HG03442 (cell line): ENCODE results near the gene PACSIN3.
"Not testable (repeated sequence)": the region's sequence is repeated elsewhere in the genome, so short reads cannot be mapped to it uniquely, and the experiment has no call there.

Source experiments
- ATAC-seq: cut with Tn5 transposase; IDR thresholded peaks from one replicate; pipeline ENCODE4 v1.9.1; 2021; ENCODE audit warnings: mild to moderate bottlenecking, moderate library complexity; ENCODE audit not compliant: unreplicated experiment

Gene PACSIN3

GRCh38 chr11:47186076-47186699 lies at the start of gene PACSIN3:
Gene PACSIN3 (minus strand): TSS chr11:47186434. CDS start chr11:47182727, 3,707 bp downstream.
- no peak for ATAC-seq

GRCh38 chr11:47235163-47235562 lies 48.9 kb upstream of the PACSIN3 start:
- ATAC-seq = no peak

GRCh38 chr11:47234669-47235100 lies 48.5 kb upstream of the PACSIN3 start:
- ATAC-seq = no peak

GRCh38 chr11:47233989-47234668 lies 47.9 kb upstream of the PACSIN3 start:
- no peak for ATAC-seq

GRCh38 chr11:47233051-47233450 lies 46.8 kb upstream of the PACSIN3 start:
- ATAC-seq = no peak

- no peak for ATAC-seq
These were observed 42.9 kb upstream of the PACSIN3 start for GRCh38 chr11:47229161-47229560.

- peak; percentile 92 for ATAC-seq
These were observed 39.5 kb upstream of the PACSIN3 start for GRCh38 chr11:47225552-47226400.

GRCh38 chr11:47222696-47223095 lies 36.5 kb upstream of the PACSIN3 start:
- ATAC-seq = no peak

GRCh38 chr11:47220401-47220821 lies 34.2 kb upstream of the PACSIN3 start:
- ATAC-seq = no peak

GRCh38 chr11:47216121-47216798 lies 30.0 kb upstream of the PACSIN3 start:
- ATAC-seq = no peak

GRCh38 chr11:47215366-47215910 lies 29.2 kb upstream of the PACSIN3 start:
- ATAC-seq = no peak

GRCh38 chr11:47213950-47214565 lies 27.8 kb upstream of the PACSIN3 start:
- ATAC-seq = peak; percentile 65

GRCh38 chr11:47212938-47213337 lies 26.7 kb upstream of the PACSIN3 start:
- no peak for ATAC-seq

GRCh38 chr11:47208628-47209027 lies 22.4 kb upstream of the PACSIN3 start:
- ATAC-seq = no peak

- not testable (repeated sequence) for ATAC-seq
These were observed 21.8 kb upstream of the PACSIN3 start for GRCh38 chr11:47208008-47208552.

GRCh38 chr11:47207459-47207858 lies 21.2 kb upstream of the PACSIN3 start:
- ATAC-seq = no peak

- ATAC-seq = not testable (repeated sequence)
These were observed 20.3 kb upstream of the PACSIN3 start for GRCh38 chr11:47206577-47206976.

GRCh38 chr11:47204637-47204989 lies 18.4 kb upstream of the PACSIN3 start:
- no peak for ATAC-seq

- no peak for ATAC-seq
These were observed 16.3 kb upstream of the PACSIN3 start for GRCh38 chr11:47202576-47202975.

- no peak for ATAC-seq
These were observed 14.8 kb upstream of the PACSIN3 start for GRCh38 chr11:47201015-47201414.
